HepG2 (cell line): Measurements from ENCODE around the gene RPSA. TPM values are rescaled to one million over a fixed set of nuclear protein-coding genes. Genes with fewer than 3 reads are reported as not detected.
"Not testable (repeated sequence)": the region's sequence is repeated elsewhere in the genome, so short reads cannot be mapped to it uniquely, and the experiment has no call there.

Experiments used
- ATAC-seq: fragments of 200-7000 bp; cut with Tn5 transposase; 3 replicates; pipeline ENCODE4 v1.9.1; 2020; ENCODE audit warnings: mild to moderate bottlenecking, moderate library complexity
- BruUV-seq: library from RNA; stranded (reverse); fragments of 400-500 nt; replicated peaks from 2 replicates; lab custom pipeline; 2021; lab: Mats Ljungman, UMichigan
- CTCF ChIA-PET: fragments of 300-600 bp; formaldehyde crosslinking; extraction: SDS; loops from one replicate; lab custom pipeline; 2021; ENCODE audit warnings: low total read pairs, inconsistent platforms, low intra/inter-chr PET ratio; lab: Yijun Ruan, JAX
- POLR2A ChIA-PET: fragments of 350-600 bp; sonication (Branson Sonifier 250); formaldehyde crosslinking; loops from one replicate; lab custom pipeline; 2020; ENCODE audit warnings: antibody characterized with exemption, inconsistent platforms; lab: Yijun Ruan, JAX
- DNase-seq: peaks from one replicate; pipeline ENCODE4 v3.0.0-alpha.2; 2015; ENCODE audit warnings: low spot score
- FAIRE-seq: peaks from 3 replicates; lab custom pipeline; 2011; peaks lifted over from hg19 to GRCh38; lab: Jason Lieb, UNC
- H2AFZ ChIP-seq: one replicate; pipeline ENCODE4 v1.6.1; 2011; ENCODE audit warnings: low read length, inconsistent platforms
- H3K27ac ChIP-seq: fragments of 300-600 bp; 3 replicates; pipeline ENCODE4 v1.8.0; 2011; ENCODE audit warnings: mixed run types, mild to moderate bottlenecking, mixed read lengths, low read length, inconsistent platforms; ENCODE audit not compliant: insufficient read depth; ENCODE audit errors: extremely low read length
- H3K27me3 ChIP-seq, 2 experiments: fragments of 200-600 bp in 1 of 2; 2 replicates in 1 of 2; 3 replicates in 1 of 2; pipeline versions ENCODE4 v1.6.0 to v1.8.0; 2011; ENCODE audit warnings: low read length in 2 of 2, mild to moderate bottlenecking in 2 of 2, moderate library complexity in 2 of 2, inconsistent platforms in 1 of 2; ENCODE audit not compliant: insufficient read depth in 2 of 2, control insufficient read depth in 1 of 2
- H3K36me3 ChIP-seq, 2 experiments: fragments of 200-600 bp in 1 of 2; replicated peaks in 1 of 2; 2 replicates in 1 of 2; 3 replicates in 1 of 2; pipeline versions ENCODE4 v1.5.1 to v1.8.0; 2011; ENCODE audit warnings: low read length in 2 of 2, inconsistent platforms in 1 of 2; ENCODE audit not compliant: insufficient read depth in 2 of 2, control insufficient read depth in 1 of 2
- H3K4me1 ChIP-seq: 2 replicates; pipeline ENCODE4 v1.5.1; 2012; ENCODE audit warnings: low read length, inconsistent platforms; ENCODE audit not compliant: insufficient read depth
- H3K4me2 ChIP-seq: 2 replicates; pipeline ENCODE4 v1.6.0; 2011; ENCODE audit warnings: low read depth, low read length, inconsistent platforms
- H3K4me3 ChIP-seq, 3 experiments: fragments of 200-600 bp in 1 of 3; sonication (generic), shearing (Covaris generic) in 1 of 3; replicated peaks in 1 of 3; 2 replicates each; pipeline ENCODE4 v1.5.1; 2011 to 2016; ENCODE audit warnings: low read length in 3 of 3, inconsistent platforms in 2 of 3, low read depth in 2 of 3, mild to moderate bottlenecking in 2 of 3, control low read depth in 1 of 3, mixed read lengths in 1 of 3; ENCODE audit not compliant: insufficient read depth in 1 of 3
- H3K79me2 ChIP-seq: one replicate; pipeline ENCODE4 v1.6.1; 2011; ENCODE audit warnings: low read length, inconsistent platforms; ENCODE audit not compliant: insufficient read depth
- H3K9ac ChIP-seq: 2 replicates; pipeline ENCODE4 v1.6.0; 2011; ENCODE audit warnings: mild to moderate bottlenecking, low read depth, low read length, inconsistent platforms; ENCODE audit not compliant: insufficient read depth
- H3K9me3 ChIP-seq: 2 replicates; pipeline ENCODE4 v1.5.1; 2012; ENCODE audit warnings: mild to moderate bottlenecking, low read length
- H4K20me1 ChIP-seq: 2 replicates; pipeline ENCODE4 v1.6.0; 2011; ENCODE audit warnings: inconsistent platforms, mild to moderate bottlenecking, low read length, moderate library complexity; ENCODE audit not compliant: insufficient read depth
- ADNP ChIP-seq: sonication (generic); formaldehyde crosslinking; IDR thresholded peaks from 2 replicates; pipeline ENCODE4 v1.4.0; 2020; ENCODE audit warnings: missing genetic modification reagents
- JDP2 ChIP-seq: sonication (generic); formaldehyde crosslinking; IDR thresholded peaks from 2 replicates; pipeline ENCODE4 v1.8.1; 2022; ENCODE audit warnings: missing genetic modification reagents, borderline replicate concordance
- KDM1A ChIP-seq: IDR thresholded peaks from 2 replicates; pipeline ENCODE4 v1.6.1; 2016; ENCODE audit warnings: missing compliant biosample characterization
- PPARG ChIP-seq: conservative IDR thresholded peaks from 2 replicates; pipeline ENCODE4 v1.6.1; 2016; ENCODE audit warnings: missing biosample characterization, missing genetic modification reagents
- RFXANK ChIP-seq: IDR thresholded peaks from 2 replicates; pipeline ENCODE4 v1.6.1; 2016
- SOX13 ChIP-seq, 3 experiments: fragments of 450-650 bp in 1 of 3; sonication (generic) in 1 of 3; formaldehyde crosslinking in 1 of 3; IDR thresholded peaks in 2 of 3; conservative IDR thresholded peaks in 1 of 3; 2 replicates each; pipeline versions ENCODE4 v1.5.0 to v1.6.1; 2016 to 2020; ENCODE audit warnings: antibody characterized with exemption in 1 of 3, mild to moderate bottlenecking in 1 of 3, missing compliant biosample characterization in 1 of 3, missing genetic modification reagents in 1 of 3, moderate library complexity in 1 of 3
- ZBTB21 ChIP-seq: sonication (generic); formaldehyde crosslinking; IDR thresholded peaks from 2 replicates; pipeline ENCODE4 v1.4.0; 2020; ENCODE audit warnings: missing genetic modification reagents
- ZNF138 ChIP-seq: sonication (generic); formaldehyde crosslinking; IDR thresholded peaks from 2 replicates; pipeline ENCODE4 v1.5.0; 2020; ENCODE audit warnings: mild to moderate bottlenecking, low read depth, missing genetic modification reagents
- ZNF660 ChIP-seq: sonication (generic); formaldehyde crosslinking; IDR thresholded peaks from 2 replicates; pipeline ENCODE4 v1.5.1; 2020; ENCODE audit warnings: mild to moderate bottlenecking, low read depth, missing genetic modification reagents, borderline replicate concordance
- WGBS: methylation state at CpG from one replicate; pipeline ENCODE4 v1.1.6; 2017; ENCODE audit warnings: low lambda C conversion rate; 5-methylcytosine and 5-hydroxymethylcytosine counted together
- in situ Hi-C: cut with HindIII; loops from 2 replicates; pipeline ENCODE4 v1.10.0; 2017; ENCODE audit warnings: low pct_unique_long_range_greater_than_20kb; ENCODE audit not compliant: extremely low pct_ligation_motif_present
- intact Hi-C: fragments of 100-400 bp; cut with micrococcal nuclease; formaldehyde crosslinking; loops from one replicate; pipeline ENCODE4 v1.10.0; 2022; ENCODE audit not compliant: unreplicated experiment
- polyA plus RNA-seq, 8 experiments: library from polyadenylated mRNA; depleted of rRNA in 3 of 8; stranded (reverse) in 7 of 8; unstranded in 1 of 8; fragments of >200 nt; fragmentation: Illumina TruSeq in 4 of 8; extraction: Trizol in 4 of 8; gene quantifications; 2 replicates each; pipeline versions ENCODE4 v1.2.1 to v1.2.3, GENCODE V29; 2011 to 2016; ENCODE audit warnings: low read depth in 4 of 8, missing spikeins in 1 of 8, mixed read lengths in 1 of 8; ENCODE audit not compliant: insufficient read depth in 1 of 8
- total RNA-seq, 5 experiments: library from RNA; depleted of rRNA; stranded (reverse); fragments of >200 nt; fragmentation: Illumina TruSeq; extraction: Trizol; gene quantifications; 2 replicates each; pipeline ENCODE4 v1.2.3, GENCODE V29; 2016; ENCODE audit warnings: low read depth in 1 of 5
- TF ChIP-seq, protein P1 (sequence below): sonication (generic); formaldehyde crosslinking; IDR thresholded peaks from 2 replicates; pipeline ENCODE4 v1.4.0; 2020; ENCODE audit warnings: missing genetic modification reagents
- TF ChIP-seq, protein P2 (sequence below): sonication (generic); formaldehyde crosslinking; IDR thresholded peaks from 2 replicates; pipeline ENCODE4 v1.8.0; 2022; ENCODE audit warnings: low read depth, missing genetic modification reagents

The RPSA gene
- total and polyA plus RNA-seq, 2 of the 13 experiments (the other 11 are each of a cell fraction or from before 2014, with no cell fraction given), result 1,683 to 3,226 TPM

DNA sequence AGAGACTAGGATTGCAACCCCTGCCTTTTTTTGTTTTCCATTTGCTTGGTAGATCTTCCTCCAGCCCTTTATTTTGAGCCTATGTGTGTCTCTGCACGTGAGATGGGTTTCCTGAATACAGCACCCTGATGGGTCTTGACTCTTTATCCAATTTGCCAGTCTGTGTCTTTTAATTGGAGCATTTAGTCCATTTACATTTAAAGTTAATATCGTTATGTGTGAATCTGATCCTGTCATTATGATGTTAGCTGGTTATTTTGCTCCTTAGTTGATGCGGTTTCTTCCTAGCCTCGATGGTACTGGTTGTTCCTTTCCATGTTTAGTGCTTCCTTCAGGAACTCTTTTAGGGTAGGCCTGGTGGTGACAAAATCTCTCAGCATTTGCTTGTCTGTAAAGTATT is 36.1 kb upstream of the RPSA start:
- H3K4me1 ChIP-seq, H3K27ac ChIP-seq, H3K9me3 ChIP-seq, BruUV-seq, H3K4me2 ChIP-seq, CTCF ChIA-PET, H3K4me3 ChIP-seq, POLR2A ChIA-PET, H4K20me1 ChIP-seq, H3K9ac ChIP-seq, H3K36me3 ChIP-seq, in situ Hi-C loops, ATAC-seq, H3K79me2 ChIP-seq, intact Hi-C loops, H3K27me3 ChIP-seq, FAIRE-seq, H2AFZ ChIP-seq, DNase-seq: not testable (repeated sequence)
- 36% methylated on average over 4 of the region's 4 CpGs for WGBS

DNA sequence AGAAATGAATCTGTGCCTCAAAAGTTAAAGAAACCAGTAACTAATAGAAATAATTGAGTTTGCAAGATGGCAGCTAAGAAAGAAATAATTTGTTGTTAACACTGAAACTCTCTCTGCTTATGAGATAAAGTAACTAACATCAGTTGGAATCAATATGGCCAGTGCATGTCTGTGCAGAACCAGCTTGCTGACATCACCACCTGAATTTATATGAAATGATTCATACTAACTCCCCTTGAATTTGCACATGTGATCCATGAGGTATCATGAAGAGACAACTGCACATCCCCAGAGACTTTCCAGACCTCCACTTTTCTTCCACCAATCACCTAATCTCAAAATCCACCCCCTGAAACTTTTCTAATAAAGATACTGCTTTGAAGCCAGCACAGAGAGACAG is 33.7 kb upstream of the RPSA start:
- no peak overlapping the region for H3K27ac ChIP-seq
- H3K36me3 ChIP-seq, result no peaks in the 10 kb centered on the region
- H4K20me1 ChIP-seq, result no peaks in the 10 kb centered on the region
- in situ Hi-C loops, result no loop called here
- no peaks in the 10 kb centered on the region for H3K79me2 ChIP-seq
- DNase-seq (no peak), FAIRE-seq (no peak), ATAC-seq (no peak)
- POLR2A ChIA-PET, result no interaction called here
- CTCF ChIA-PET, result no interaction called here
- no peak overlapping the region for H2AFZ ChIP-seq
- BruUV-seq, result no TSS peak
- no peaks in the 10 kb centered on the region for H3K4me1 ChIP-seq
- H3K9ac ChIP-seq, result no peak overlapping the region
- H3K27me3 ChIP-seq, result 0 out of 5 replicates have a peak, but pooled peaks cover 0 to under 1% of the 10 kb centered on the region in 2 experiments
- no peak overlapping the region for H3K4me3 ChIP-seq
- H3K9me3 ChIP-seq, result no peaks in the 10 kb centered on the region
- no peak overlapping the region for H3K4me2 ChIP-seq
- intact Hi-C loops, result no loop called here
- TF ChIP-seq ADNP (CRISPR knock-in tag), result no peak
- TF ChIP-seq ZNF138, result no peak
- TF ChIP-seq RFXANK (CRISPR knock-in tag), result no peak
- no peak for TF ChIP-seq SOX13 (IDR thresholded peaks at IDR 0.05)
- no peak for TF ChIP-seq SOX13 (CRISPR knock-in tag; conservative IDR thresholded peaks at IDR 0.05 in 1 of 2, IDR thresholded peaks at IDR 0.05 in 1 of 2)
- TF ChIP-seq, protein P1, sequence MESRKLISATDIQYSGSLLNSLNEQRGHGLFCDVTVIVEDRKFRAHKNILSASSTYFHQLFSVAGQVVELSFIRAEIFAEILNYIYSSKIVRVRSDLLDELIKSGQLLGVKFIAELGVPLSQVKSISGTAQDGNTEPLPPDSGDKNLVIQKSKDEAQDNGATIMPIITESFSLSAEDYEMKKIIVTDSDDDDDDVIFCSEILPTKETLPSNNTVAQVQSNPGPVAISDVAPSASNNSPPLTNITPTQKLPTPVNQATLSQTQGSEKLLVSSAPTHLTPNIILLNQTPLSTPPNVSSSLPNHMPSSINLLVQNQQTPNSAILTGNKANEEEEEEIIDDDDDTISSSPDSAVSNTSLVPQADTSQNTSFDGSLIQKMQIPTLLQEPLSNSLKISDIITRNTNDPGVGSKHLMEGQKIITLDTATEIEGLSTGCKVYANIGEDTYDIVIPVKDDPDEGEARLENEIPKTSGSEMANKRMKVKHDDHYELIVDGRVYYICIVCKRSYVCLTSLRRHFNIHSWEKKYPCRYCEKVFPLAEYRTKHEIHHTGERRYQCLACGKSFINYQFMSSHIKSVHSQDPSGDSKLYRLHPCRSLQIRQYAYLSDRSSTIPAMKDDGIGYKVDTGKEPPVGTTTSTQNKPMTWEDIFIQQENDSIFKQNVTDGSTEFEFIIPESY (CRISPR knock-in tag), result no peak
- no peak for TF ChIP-seq PPARG (CRISPR knock-in tag)
- TF ChIP-seq, protein P2, sequence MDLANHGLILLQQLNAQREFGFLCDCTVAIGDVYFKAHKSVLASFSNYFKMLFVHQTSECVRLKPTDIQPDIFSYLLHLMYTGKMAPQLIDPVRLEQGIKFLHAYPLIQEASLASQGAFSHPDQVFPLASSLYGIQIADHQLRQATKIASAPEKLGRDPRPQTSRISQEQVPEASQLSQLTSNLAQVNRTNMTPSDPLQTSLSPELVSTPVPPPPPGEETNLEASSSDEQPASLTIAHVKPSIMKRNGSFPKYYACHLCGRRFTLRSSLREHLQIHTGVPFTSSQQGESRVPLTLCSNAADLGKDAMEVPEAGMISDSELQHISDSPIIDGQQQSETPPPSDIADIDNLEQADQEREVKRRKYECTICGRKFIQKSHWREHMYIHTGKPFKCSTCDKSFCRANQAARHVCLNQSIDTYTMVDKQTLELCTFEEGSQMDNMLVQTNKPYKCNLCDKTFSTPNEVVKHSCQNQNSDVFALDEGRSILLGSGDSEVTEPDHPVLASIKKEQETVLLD (CRISPR knock-in tag), result no peak
- no peak for TF ChIP-seq ZBTB21 (CRISPR knock-in tag)
- TF ChIP-seq KDM1A (CRISPR knock-in tag), result no peak
- TF ChIP-seq JDP2, result no peak
- no peak for TF ChIP-seq ZNF660 (CRISPR knock-in tag)
